GM21360 (cell line): ENCODE results near the gene NNMT.
"Not testable (repeated sequence)": the region's sequence is repeated elsewhere in the genome, so short reads cannot be mapped to it uniquely, and the experiment has no call there.

Experiments used
- ATAC-seq: cut with Tn5 transposase; IDR thresholded peaks from one replicate; pipeline ENCODE4 v1.9.1; 2021; ENCODE audit warnings: mild to moderate bottlenecking, moderate library complexity; ENCODE audit not compliant: unreplicated experiment

Gene NNMT

DNA sequence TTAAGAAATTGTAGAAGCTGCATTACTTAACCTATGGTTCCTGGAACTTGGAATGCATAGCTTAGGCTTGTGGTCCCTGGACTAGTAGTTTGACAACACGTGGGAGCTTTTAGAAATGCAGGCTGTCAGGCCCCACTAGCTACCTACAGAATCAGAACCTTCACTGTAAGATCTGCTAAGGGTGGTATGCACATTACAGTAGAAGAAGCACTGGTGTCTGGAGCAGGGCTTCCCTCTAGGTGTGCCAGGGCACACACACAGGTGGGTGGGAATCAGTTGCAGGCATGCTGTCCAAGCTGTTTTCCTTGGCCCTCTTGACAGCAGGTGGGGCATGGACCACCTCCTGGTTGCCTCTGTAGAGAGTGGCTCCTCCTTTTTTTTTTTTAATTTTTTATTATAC lies 8.8 kb downstream of the NNMT start:
- ATAC-seq: no peak

DNA sequence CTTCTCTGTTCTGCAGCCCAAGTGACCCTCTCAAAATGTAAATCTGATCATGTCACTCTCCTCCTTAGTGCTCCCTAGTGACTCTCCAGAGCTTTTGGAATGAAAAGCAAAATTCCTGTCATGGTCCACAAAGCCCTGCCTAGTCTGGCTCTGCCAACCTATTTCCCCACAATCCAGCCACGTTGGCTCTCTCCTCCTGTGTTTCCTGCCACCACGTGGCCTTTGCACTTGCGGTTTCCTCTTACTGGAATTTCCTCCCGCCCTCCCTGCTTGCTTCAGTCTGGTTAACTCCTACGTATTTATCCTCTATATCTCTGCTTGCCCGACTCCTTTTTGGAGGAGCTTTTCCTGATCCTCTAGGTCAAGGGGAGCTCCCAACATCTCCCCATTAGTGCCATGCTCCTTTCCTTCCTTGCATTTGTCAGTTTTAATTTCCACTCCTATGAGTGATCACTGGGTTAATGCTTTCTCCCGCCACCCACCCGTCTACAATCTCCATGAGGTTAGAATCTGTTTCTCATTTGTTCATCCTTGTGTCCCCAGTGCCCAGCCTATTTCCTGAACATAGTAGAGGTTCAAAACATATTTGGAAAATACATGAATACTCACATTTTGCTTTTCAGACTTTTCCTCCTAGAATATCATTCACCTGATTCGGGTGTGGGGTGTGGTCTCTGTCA lies 11.5 kb downstream of the NNMT start:
- no peak for ATAC-seq

DNA sequence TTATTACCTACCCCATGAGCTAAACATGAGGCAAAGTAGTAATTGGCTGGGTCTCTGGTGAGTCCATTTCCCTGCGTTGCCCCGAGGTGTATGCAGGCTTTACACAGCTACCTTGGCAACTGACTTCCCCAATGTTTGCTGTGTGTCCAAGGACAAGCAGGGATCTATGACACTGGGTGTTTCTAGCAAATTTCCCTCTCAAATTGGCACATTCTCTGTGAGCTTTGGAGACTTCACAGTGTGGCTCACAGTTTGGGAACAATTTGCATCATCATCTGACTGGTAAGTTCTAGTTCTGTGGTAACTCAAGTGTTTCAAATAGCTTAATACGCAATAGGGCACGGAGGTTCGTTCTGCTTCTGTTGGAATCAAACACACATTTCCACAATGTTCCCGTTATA lies 12.5 kb downstream of the NNMT start:
- ATAC-seq: no peak

GRCh38 chr11:114309517-114309916 lies 13.3 kb downstream of the NNMT start:
- ATAC-seq: no peak

DNA sequence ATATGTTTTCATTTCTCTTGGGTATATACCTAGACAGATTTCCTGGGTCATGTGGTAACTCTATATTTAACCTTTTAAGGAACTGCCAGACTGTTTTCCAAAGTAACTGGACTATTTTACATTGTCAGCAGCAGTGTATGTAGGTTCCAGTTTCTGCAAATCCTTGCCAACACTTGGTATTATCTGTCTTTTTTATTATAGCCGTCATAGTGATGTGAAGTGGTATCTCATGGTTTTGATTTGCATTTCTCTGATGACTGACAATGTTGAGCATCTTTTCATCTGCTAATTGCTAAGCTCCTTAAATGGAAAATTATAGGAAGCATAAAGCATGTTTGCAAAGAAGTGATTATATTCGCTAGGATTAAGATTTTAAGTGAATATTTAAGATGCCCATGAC lies 13.9 kb downstream of the NNMT start:
- ATAC-seq: no peak

DNA sequence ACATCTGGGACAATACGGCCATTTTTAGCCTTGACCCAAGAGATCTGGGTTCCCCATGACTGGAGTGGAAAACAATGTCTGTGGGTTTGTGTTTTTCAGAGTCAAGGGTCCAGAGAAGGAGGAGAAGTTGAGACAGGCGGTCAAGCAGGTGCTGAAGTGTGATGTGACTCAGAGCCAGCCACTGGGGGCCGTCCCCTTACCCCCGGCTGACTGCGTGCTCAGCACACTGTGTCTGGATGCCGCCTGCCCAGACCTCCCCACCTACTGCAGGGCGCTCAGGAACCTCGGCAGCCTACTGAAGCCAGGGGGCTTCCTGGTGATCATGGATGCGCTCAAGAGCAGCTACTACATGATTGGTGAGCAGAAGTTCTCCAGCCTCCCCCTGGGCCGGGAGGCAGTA lies 15.7 kb downstream of the NNMT start:
- ATAC-seq: no peak

DNA sequence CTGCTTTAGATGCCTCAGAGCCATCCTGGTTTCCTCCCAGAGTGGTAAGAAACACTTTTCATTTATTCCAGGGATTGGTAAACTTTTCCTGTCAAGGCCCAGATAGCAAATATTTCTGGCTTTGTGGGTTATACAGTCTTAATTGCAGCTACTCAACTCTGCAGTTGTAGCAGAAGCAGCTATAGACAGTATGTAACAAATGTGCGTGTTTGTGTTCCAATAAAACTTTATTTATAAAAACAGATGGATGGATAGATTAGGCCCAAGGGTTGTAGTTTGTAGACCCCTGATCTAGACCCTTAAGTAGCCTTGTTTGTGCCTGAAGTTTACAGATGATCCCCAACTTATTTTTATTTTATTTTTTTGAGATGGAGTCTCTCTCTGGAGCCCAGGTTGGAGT lies 17.9 kb downstream of the NNMT start:
- no peak for ATAC-seq

DNA sequence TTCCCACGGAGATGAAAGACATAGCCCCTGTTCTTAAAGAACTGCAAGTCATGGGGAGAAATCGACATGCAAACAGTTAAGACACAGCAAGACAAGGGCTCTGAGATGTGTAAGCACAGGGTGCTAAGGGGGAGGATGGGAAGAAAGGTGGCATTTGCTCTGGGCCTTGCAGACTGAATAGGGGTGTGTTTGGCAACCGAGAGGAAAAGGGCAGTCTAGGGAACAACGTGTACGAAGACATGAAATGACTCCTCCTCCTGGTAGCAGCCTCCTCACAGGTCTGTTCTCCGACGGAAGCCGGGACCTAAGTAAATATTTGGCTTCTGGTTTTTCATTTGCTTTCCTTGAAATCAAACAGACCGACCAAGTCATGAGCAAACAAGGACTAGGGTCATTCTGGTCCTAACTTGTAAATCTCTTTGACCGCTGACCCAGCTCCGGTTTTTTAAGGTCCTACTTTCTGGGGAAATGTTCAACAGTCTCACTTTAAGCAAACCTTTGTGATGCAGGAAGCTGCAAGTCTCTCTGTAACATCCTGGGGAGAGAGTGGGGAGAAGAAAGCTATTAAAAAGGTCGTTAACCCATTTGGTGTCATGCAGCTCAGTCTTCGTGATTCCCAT lies 19.7 kb downstream of the NNMT start:
- no peak for ATAC-seq

DNA sequence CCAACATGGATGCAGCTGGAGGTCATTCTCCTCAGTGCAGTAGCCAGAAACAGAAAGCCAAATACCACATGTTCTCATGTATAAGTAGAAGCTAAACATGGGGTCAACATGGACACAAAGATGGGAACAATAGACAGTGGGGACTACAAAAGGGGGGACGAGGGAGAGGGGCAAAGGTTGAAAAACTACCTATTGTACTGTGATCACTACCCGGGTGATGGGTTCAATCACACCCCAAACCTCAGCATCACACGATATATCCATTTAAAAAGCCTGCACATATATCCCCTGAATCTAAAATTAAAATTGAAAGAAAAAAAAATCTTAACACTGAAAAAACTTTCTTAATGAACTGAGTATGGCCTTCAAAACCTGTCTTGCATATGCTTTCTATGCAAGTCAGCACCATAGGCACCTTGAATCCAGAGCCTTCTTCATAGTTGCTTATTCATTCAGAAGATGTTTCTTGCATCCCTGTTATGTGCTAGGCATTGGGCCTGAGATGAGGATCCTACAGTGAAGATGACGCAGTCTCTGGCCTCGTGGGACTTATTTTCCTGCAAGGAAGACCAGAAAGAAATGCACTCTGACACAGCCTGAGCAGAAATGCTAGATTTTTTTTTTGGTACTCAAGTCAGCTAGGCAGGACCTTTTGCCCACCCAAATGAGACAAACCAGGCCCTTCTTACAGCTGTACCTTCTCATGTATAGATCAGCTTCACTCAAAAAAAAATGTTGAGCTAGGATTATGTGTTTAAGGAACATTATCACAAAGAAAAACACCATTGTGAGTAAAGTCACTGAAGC lies 21.0 kb downstream of the NNMT start:
- ATAC-seq: no peak

DNA sequence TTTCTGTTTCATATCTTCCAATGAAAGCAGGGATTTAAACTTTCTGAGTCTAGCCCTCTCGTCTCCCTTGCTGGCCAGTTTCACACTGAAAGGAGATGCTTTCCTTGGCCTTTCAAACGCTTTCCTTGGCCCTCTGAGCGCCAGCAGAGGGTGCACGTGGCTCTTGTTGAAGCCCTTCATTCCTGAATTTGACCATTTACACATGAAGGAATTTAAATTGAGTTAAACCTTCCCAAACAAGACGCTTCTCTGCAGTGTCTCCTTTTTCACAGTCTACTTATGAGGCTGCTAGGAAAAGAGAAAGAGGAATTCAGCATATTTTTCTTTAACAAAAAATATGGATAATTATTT lies 21.6 kb downstream of the NNMT start:
- ATAC-seq: no peak

- no peak for ATAC-seq
Observed at GRCh38 chr11:114318361-114318760, 22.2 kb downstream of the NNMT start.

DNA sequence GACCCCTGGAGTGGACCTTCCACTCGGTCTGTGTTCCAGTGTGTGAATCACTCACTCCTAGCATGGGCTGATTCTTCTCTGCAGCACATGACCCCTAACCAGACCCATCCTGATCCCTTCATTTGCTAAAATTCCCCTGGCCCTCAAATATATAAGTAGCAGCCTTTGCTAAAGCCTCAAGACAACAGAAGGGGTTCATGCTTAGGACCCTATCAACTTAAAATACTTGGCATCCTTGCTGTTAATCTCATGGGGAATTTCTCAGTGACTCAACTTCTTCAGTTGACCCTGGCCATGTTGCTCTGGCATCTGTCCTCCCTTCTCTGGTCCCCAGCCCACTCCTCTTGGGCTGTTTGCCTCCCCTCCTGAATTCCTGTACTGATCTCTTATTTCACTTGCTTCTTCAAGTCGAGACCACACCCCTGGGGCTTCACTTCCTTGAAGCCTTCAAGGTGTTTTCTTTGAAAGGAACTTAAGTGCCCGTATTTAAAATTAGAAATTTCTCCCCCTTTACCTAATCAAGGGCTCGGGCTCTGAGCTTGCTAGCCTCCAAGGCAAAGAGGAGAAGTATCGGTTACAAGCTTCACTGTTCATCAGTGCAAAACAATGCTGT lies 23.6 kb downstream of the NNMT start:
- no peak for ATAC-seq

DNA sequence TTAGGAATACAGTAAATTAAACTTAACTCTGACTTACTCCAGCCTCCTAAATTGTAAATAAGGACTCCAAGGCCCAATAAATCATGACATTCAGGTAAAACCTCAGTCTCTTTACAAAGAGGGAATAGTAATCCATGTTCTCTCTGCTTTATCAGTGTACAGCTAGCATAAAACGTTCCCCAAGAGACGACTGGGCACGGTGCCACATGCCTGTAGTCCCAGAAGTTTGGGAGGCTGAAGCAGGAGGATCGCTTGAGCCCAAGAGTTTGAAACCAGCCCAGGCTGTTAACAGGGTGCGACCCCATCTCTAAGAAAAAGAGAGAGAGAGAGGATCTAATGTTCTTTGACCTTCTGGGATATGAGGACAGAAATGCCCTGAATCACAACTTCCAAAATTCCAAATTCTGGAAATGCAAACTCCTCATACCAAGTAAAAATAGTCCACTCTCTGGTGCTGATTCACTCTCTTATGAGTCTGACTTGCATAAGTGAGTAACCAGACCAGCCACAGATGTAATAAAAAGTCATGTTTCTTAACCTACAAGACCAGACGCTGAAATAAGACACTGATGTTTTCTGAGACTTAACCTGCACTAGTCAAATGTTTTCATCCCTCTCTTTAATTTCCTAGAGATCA lies 25.5 kb downstream of the NNMT start:
- no peak for ATAC-seq

DNA sequence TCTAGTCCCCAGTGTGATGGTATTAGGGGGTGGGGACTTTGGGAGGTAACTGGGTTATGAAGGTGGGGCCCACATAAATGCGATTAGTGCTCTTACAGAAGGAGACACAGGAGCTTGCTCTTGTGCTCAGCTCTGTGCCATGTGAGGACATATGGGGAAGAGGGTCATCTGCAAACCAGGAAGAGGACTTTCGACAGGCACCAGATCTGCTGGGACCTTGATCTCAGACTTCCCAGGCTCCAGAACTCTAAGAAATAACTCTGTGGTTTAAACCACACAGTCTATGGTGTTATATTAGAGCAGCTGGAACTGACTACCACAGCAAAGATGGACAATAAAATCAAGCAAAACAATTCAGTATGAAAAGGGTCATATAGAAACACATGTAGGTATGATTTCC lies 26.7 kb downstream of the NNMT start:
- no peak for ATAC-seq

- no peak for ATAC-seq
Observed at GRCh38 chr11:114326151-114326550, 30.0 kb downstream of the NNMT start.

- ATAC-seq: no peak
Observed at GRCh38 chr11:114326776-114327175, 30.6 kb downstream of the NNMT start.

DNA sequence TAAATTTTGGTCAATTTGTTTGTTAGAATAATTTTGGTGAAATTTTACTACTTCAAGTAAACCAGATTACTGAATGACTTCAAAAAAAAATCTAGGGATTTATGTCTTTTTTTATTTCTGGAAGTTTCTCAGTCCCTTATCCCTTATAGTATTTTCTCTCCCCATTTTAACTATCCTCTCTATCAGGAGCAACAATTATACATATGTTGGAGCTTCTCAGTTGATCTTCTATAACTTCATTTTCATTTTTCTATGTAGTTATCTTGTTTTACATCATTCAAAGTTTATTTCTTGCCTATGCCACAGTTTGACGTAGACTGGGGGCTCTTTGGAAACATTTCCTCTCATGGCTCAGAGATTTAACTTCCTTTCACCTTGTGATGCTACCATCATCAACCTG lies 34.2 kb downstream of the NNMT start:
- no peak for ATAC-seq

GRCh38 chr11:114340311-114341131 lies 44.3 kb downstream of the NNMT start:
- no peak for ATAC-seq

DNA sequence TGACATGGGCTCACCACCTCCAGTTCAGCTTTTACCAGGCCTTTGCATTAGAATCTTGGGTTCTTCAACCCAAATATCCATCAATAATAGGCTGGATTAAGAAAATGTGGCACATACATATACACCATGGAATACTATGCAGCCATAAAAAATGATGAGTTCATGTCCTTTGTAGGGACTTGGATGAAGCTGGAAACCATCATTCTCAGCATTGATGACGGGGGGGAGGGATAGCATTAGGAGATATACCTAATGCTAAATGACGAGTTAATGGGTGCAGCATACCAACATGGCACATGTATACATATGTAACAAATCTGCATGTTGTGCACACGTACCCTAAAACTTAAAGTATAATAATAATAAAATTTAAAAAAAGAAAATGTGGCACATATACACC lies 45.5 kb downstream of the NNMT start:
- not testable (repeated sequence) for ATAC-seq

DNA sequence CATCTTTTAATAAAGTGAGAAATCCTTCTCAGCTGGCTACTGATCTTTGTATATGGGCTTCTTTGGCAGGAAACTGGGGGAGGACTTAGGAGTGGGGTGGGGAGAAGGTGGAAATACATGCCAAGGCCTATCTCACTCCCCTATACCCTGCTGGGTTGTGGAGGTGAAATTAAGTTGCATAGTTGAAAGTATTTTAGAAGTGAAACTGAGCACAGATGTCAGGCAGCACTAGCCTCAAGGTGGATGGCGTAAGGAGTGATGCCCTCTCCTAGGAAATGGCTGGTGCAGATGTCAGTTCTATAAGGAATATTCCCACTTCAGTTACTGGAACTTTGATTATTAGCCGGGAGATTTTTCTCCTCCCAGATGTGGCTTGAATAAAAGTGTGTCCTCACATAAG lies 46.3 kb downstream of the NNMT start:
- ATAC-seq: no peak

- no peak for ATAC-seq
Observed at GRCh38 chr11:114343020-114343419, 46.8 kb downstream of the NNMT start.
